K562 (cell line): ENCODE data around the gene PHTF2. TPM values are rescaled to one million over a fixed set of nuclear protein-coding genes. Genes with fewer than 3 reads are reported as not detected.

ENCODE experiments used
- ATF7 ChIP-seq: fragments of 450-650 bp; IDR thresholded peaks from 2 replicates; pipeline ENCODE4 v1.7.1; 2014; ENCODE audit warnings: mild to moderate bottlenecking, moderate library complexity
- CREM ChIP-seq: IDR thresholded peaks from 2 replicates; pipeline ENCODE4 v1.6.1; 2014; ENCODE audit warnings: antibody characterized with exemption, low read depth
- NRF1 ChIP-seq, 2 experiments: fragments of 450-650 bp; IDR thresholded peaks in 1 of 2; conservative IDR thresholded peaks in 1 of 2; 2 replicates each; pipeline ENCODE4 v1.6.1; 2014; ENCODE audit warnings: mild to moderate bottlenecking in 2 of 2
- ZNF324 ChIP-seq: fragments of 250-450 bp; sonication (Bioruptor Pico); IDR thresholded peaks from 2 replicates; pipeline ENCODE4 v1.4.0; 2020; ENCODE audit warnings: mild to moderate bottlenecking
- ZNF589 ChIP-seq: fragments of 200-800 bp; sonication (Bioruptor generic); IDR thresholded peaks from 2 replicates; pipeline ENCODE4 v1.6.1; 2016; ENCODE audit warnings: low read depth, missing genetic modification characterization, missing compliant biosample characterization
- polyA plus RNA-seq, 8 experiments: library from polyadenylated mRNA; depleted of rRNA in 4 of 8; stranded (reverse) in 5 of 8; unstranded in 3 of 8; fragments of >200 nt; fragmentation: Nextera tagmentation in 2 of 8; fragmentation: Illumina TruSeq in 1 of 8; extraction: Ambion mirVana in 2 of 8; extraction: Trizol in 1 of 8; gene quantifications; 2 replicates each; pipeline versions ENCODE4 v1.2.1 to v1.2.3, GENCODE V29; 2011 to 2014; ENCODE audit warnings: inconsistent platforms in 1 of 8, missing spikeins in 1 of 8
- total RNA-seq, 7 experiments: library from RNA; depleted of rRNA in 6 of 7; stranded (reverse); fragments of >200 nt in 6 of 7; fragmentation: Illumina TruSeq in 2 of 7; extraction: Trizol in 2 of 7; gene quantifications; 2 replicates each; pipeline versions ENCODE4 v1.2.1 to v1.2.3, GENCODE V29; 2011 to 2021; ENCODE audit warnings: low replicate concordance in 1 of 7
- TF ChIP-seq, protein P1 (sequence below), 2 experiments: fragments of 450-650 bp; IDR thresholded peaks; 2 replicates each; pipeline ENCODE4 v1.6.1; 2016; ENCODE audit warnings: mild to moderate bottlenecking in 2 of 2, borderline replicate concordance in 1 of 2, low read depth in 1 of 2, moderate library complexity in 1 of 2
- TF ChIP-seq, protein P2 (sequence below), 3 experiments: fragments of 200-800 bp in 1 of 3; fragments of 250-450 bp in 1 of 3; fragments of 450-650 bp in 1 of 3; sonication (Bioruptor Pico) in 1 of 3; sonication (Bioruptor generic) in 1 of 3; formaldehyde crosslinking in 1 of 3; IDR thresholded peaks; 2 replicates each; pipeline versions ENCODE4 v1.6.1 to v1.8.0; 2016 to 2022; ENCODE audit warnings: mild to moderate bottlenecking in 2 of 3, missing genetic modification characterization in 2 of 3, missing compliant biosample characterization in 1 of 3, moderate library complexity in 1 of 3
- TF ChIP-seq, protein P3 (sequence below): sonication (generic); IDR thresholded peaks from 2 replicates; pipeline ENCODE4 v1.6.1; 2016

Gene PHTF2
- total and polyA plus RNA-seq, 9 of the 15 experiments (the other 6 are each of a cell fraction or from before 2014, with no cell fraction given) = 17.9 to 43.6 (median 25.4) TPM

DNA sequence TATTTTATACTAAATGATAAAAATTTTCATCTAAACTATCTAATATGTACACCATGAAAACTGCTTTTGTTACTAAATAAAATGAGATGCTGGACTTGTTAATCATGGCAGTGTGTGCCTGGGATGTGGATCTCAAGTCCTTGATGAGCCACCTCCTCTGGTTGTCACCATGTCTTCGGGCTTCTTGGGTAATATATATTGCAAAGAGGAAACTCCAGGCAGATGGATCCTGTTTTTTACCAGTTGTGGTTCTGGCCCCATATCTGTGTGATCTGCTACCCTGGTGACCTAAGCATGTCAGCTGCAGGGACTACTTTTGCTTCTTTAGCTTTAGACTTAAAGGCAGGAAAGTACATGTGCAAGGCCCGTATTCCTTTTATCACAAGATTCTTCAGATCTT, 46.6 kb upstream of the PHTF2 start (continued):
- TF ChIP-seq, protein P1, sequence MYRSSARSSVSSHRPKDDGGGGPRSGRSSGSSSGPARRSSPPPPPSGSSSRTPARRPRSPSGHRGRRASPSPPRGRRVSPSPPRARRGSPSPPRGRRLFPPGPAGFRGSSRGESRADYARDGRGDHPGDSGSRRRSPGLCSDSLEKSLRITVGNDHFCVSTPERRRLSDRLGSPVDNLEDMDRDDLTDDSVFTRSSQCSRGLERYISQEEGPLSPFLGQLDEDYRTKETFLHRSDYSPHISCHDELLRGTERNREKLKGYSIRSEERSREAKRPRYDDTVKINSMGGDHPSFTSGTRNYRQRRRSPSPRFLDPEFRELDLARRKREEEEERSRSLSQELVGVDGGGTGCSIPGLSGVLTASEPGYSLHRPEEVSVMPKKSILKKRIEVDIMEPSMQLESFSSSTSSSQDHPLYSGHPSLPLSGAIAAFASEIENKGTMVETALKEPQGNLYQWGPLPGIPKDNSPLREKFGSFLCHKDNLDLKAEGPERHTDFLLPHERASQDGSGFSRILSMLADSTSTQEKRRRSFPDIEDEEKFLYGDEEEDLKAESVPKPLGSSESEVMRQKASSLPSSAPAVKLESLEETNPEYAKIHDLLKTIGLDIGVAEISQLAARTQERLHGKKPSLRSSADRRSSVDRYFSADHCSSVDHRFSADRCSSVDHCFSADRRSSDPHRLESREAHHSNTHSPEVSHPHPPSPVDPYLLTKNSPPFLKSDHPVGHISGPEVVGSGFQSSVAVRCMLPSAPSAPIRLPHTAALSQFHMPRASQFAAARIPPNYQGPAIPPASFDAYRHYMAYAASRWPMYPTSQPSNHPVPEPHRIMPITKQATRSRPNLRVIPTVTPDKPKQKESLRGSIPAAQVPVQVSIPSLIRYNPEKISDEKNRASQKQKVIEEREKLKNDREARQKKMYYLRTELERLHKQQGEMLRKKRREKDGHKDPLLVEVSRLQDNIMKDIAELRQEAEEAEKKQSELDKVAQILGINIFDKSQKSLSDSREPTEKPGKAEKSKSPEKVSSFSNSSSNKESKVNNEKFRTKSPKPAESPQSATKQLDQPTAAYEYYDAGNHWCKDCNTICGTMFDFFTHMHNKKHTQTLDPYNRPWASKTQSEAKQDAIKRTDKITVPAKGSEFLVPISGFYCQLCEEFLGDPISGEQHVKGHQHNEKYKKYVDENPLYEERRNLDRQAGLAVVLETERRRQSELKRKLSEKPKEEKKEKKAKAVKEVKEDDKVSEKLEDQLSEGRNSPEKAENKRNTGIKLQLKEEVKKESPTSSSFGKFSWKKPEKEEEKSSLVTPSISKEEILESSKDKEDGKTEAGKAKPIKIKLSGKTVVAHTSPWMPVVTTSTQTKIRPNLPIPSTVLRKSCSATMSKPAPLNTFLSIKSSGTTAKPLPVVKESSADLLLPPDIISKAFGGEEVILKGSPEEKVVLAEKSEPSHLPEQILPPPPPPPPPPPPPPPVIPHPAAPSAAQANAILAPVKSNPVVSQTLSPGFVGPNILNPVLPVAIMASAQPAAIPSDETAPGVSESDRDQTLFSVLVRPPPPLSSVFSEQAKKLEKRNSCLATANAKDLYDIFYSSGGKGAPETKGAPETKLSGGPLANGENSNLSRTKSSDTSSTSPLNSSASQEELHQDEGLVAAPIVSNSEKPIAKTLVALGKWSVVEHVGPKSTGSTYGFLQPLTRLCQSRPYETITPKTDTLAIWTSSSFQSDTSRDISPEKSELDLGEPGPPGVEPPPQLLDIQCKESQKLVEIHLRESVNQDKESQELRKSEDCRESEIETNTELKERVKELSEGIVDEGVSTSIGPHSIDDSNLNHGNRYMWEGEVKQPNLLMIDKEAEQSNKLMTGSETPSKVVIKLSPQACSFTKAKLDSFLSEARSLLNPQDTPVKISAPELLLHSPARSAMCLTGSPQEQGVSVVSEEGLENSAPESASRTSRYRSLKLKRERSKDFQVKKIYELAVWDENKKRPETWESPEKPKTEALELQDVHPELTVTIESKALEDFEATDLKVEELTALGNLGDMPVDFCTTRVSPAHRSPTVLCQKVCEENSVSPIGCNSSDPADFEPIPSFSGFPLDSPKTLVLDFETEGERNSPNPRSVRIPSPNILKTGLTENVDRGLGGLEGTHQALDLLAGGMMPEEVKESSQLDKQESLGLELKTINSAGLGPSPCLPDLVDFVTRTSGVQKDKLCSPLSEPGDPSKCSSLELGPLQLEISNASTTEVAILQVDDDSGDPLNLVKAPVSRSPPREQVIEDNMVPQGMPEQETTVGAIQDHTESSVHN (IDR thresholded peaks at IDR 0.05; ENCODE audit: borderline replicate concordance in 1 of 2, low read depth in 1 of 2) = no peak
- TF ChIP-seq ATF7 (peak; percentile 42; the same call in 1 of the 2 replicates), ZNF324 (CRISPR knock-in tag) (no peak), NRF1 (conservative IDR thresholded peaks at IDR 0.05 in 1 of 2, IDR thresholded peaks at IDR 0.05 in 1 of 2) (peak; percentile 29 to 35; a peak in 3 of 4 replicates), CREM (peak; percentile 26; the same call in 1 of the 2 replicates), ZNF589 (CRISPR knock-in tag) (0 out of 2 replicates have a peak, but pooled peaks have one; percentile 26)
- TF ChIP-seq, protein P2, sequence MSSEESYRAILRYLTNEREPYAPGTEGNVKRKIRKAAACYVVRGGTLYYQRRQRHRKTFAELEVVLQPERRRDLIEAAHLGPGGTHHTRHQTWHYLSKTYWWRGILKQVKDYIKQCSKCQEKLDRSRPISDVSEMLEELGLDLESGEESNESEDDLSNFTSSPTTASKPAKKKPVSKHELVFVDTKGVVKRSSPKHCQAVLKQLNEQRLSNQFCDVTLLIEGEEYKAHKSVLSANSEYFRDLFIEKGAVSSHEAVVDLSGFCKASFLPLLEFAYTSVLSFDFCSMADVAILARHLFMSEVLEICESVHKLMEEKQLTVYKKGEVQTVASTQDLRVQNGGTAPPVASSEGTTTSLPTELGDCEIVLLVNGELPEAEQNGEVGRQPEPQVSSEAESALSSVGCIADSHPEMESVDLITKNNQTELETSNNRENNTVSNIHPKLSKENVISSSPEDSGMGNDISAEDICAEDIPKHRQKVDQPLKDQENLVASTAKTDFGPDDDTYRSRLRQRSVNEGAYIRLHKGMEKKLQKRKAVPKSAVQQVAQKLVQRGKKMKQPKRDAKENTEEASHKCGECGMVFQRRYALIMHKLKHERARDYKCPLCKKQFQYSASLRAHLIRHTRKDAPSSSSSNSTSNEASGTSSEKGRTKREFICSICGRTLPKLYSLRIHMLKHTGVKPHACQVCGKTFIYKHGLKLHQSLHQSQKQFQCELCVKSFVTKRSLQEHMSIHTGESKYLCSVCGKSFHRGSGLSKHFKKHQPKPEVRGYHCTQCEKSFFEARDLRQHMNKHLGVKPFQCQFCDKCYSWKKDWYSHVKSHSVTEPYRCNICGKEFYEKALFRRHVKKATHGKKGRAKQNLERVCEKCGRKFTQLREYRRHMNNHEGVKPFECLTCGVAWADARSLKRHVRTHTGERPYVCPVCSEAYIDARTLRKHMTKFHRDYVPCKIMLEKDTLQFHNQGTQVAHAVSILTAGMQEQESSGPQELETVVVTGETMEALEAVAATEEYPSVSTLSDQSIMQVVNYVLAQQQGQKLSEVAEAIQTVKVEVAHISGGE (CRISPR knock-in tag; IDR thresholded peaks at IDR 0.05) = 0 out of 6 replicates have a peak, but pooled peaks of 1 of the 3 experiments have one; percentile 30
- TF ChIP-seq, protein P3, sequence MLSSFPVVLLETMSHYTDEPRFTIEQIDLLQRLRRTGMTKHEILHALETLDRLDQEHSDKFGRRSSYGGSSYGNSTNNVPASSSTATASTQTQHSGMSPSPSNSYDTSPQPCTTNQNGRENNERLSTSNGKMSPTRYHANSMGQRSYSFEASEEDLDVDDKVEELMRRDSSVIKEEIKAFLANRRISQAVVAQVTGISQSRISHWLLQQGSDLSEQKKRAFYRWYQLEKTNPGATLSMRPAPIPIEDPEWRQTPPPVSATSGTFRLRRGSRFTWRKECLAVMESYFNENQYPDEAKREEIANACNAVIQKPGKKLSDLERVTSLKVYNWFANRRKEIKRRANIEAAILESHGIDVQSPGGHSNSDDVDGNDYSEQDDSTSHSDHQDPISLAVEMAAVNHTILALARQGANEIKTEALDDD = peak; percentile 60; the same call in 1 of the 2 replicates
- TF ChIP-seq, all 486 proteins: peak for 21
